ENCODE results near the gene FHDC1. TPM values are rescaled to one million over a fixed set of nuclear protein-coding genes. Genes with fewer than 3 reads are reported as not detected.

Gene FHDC1, protein sequence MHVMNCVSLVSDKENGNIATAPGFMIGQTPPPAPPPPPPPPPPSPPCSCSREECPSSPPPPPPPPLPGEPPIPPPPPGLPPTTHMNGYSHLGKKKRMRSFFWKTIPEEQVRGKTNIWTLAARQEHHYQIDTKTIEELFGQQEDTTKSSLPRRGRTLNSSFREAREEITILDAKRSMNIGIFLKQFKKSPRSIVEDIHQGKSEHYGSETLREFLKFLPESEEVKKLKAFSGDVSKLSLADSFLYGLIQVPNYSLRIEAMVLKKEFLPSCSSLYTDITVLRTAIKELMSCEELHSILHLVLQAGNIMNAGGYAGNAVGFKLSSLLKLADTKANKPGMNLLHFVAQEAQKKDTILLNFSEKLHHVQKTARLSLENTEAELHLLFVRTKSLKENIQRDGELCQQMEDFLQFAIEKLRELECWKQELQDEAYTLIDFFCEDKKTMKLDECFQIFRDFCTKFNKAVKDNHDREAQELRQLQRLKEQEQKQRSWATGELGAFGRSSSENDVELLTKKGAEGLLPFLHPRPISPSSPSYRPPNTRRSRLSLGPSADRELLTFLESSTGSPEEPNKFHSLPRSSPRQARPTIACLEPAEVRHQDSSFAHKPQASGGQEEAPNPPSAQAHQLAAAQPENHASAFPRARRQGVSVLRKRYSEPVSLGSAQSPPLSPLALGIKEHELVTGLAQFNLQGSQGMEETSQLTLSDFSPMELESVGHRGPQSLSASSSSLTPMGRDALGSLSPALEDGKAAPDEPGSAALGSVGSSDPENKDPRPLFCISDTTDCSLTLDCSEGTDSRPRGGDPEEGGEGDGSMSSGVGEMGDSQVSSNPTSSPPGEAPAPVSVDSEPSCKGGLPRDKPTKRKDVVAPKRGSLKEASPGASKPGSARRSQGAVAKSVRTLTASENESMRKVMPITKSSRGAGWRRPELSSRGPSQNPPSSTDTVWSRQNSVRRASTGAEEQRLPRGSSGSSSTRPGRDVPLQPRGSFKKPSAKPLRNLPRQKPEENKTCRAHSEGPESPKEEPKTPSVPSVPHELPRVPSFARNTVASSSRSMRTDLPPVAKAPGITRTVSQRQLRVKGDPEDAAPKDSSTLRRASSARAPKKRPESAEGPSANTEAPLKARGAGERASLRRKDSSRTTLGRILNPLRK
- 3.6 and 6.3 TPM in 2 replicates for total RNA-seq

DNA sequence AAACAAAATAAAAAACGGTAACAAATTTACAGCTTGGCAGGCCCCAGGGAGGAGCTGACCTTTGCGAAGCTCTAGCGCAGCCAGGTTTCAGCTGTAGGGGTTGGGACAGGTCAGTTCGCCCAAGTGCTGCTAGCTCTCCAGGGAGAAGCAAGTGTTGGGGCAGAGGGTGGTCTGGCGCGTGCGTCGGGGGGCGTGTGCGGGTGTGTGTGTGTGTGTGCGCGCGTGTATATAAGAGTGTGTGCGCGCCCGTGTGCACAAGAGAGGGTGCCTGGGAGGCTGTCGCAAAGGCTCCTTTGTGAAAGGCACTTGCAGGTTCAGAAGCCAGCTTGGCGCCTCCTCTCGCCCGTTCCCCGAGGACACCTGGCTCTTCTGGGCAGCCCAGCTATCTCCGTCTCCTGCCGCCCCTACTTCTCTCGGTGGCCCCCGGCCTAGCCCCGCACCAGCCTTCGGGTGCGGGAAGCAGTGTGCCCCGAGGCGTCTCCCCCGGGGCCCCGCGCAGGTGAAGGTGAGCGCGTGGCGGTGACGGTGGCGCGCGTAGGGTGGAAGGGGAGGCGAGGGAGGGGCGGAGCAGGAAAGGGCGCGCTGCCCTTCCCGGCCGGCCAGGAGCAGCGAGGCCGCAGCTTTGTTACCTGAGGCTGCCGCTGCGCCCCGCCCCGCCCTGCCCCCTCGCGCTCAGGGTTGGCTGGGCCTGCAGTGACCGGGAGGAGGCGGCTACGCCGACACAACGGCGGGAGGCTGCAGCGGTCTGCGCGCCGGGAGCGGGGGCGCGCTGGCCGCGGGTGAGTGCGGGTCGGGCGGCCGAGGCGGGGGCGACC lies at the start of gene FHDC1:
Gene FHDC1, plus strand, starts transcription at position 693 of the 815 bp plus-strand sequence. CDS start 6,735 bp downstream, outside the sequence.

Other genes starting within 250 kb of the FHDC1 start
- 0.14 TPM in 1 of 2 replicates, not detected in the other for gene TIGD4, start 156.6 kb upstream of the FHDC1 start, total RNA-seq
- 25.9 and 38.6 TPM in 2 replicates for gene ARFIP1, start 156.4 kb upstream of the FHDC1 start, total RNA-seq